Keratinocyte (primary cell): ENCODE results near the gene PKNOX2. TPM values are rescaled to one million over a fixed set of nuclear protein-coding genes. Genes with fewer than 3 reads are reported as not detected.

Experiments
- DNase-seq: peaks from one replicate; pipeline ENCODE4 v3.0.0-alpha.2; 2011; ENCODE audit warnings: low read depth, missing footprints, low spot score
- FAIRE-seq: peaks from 2 replicates; lab custom pipeline; 2011; peaks lifted over from hg19 to GRCh38; lab: Jason Lieb, UNC
- H2AFZ ChIP-seq: 2 replicates; pipeline ENCODE4 v1.6.0; 2012; ENCODE audit warnings: low read length, control low read depth, inconsistent platforms; ENCODE audit not compliant: control insufficient read depth
- H3K27ac ChIP-seq: 2 replicates; pipeline ENCODE4 v1.5.1; 2011; ENCODE audit warnings: low read length; ENCODE audit not compliant: control insufficient read depth, insufficient read depth
- H3K27me3 ChIP-seq: 3 replicates; pipeline ENCODE4 v1.6.0; 2011; ENCODE audit warnings: low read length; ENCODE audit not compliant: control insufficient read depth, insufficient read depth; ENCODE audit errors: extremely low read depth
- H3K36me3 ChIP-seq, 2 experiments: 2 replicates in 1 of 2; 3 replicates in 1 of 2; pipeline ENCODE4 v1.5.1; 2011; ENCODE audit warnings: low read length in 2 of 2, mild to moderate bottlenecking in 1 of 2; ENCODE audit not compliant: control insufficient read depth in 2 of 2, insufficient read depth in 2 of 2; ENCODE audit errors: extremely low read depth in 1 of 2
- H3K4me1 ChIP-seq: 3 replicates; pipeline ENCODE4 v1.5.1; 2011; ENCODE audit warnings: low read length; ENCODE audit not compliant: control insufficient read depth, insufficient read depth; ENCODE audit errors: extremely low read depth
- H3K4me2 ChIP-seq: 3 replicates; pipeline ENCODE4 v1.6.0; 2011; ENCODE audit warnings: low read depth, low read length; ENCODE audit not compliant: control insufficient read depth, insufficient read depth; ENCODE audit errors: extremely low read depth
- H3K4me3 ChIP-seq, 3 experiments: fragments of 200-600 bp in 1 of 3; sonication (generic) in 1 of 3; 2 replicates in 2 of 3; 3 replicates in 1 of 3; pipeline ENCODE4 v1.5.1; 2011 to 2016; ENCODE audit warnings: low read length in 3 of 3, mild to moderate bottlenecking in 3 of 3, control low read depth in 2 of 3, inconsistent platforms in 1 of 3, low read depth in 1 of 3, mixed read lengths in 1 of 3, mixed run types in 1 of 3, moderate library complexity in 1 of 3; ENCODE audit not compliant: control insufficient read depth in 2 of 3, insufficient read depth in 2 of 3; ENCODE audit errors: extremely low read depth in 1 of 3
- H3K79me2 ChIP-seq: 2 replicates; pipeline ENCODE4 v1.6.0; 2012; ENCODE audit warnings: low read length; ENCODE audit not compliant: control insufficient read depth, insufficient read depth
- H3K9ac ChIP-seq: 3 replicates; pipeline ENCODE4 v1.6.0; 2011; ENCODE audit warnings: low read length; ENCODE audit not compliant: control insufficient read depth, insufficient read depth; ENCODE audit errors: extremely low read depth
- H3K9me1 ChIP-seq: 3 replicates; pipeline ENCODE4 v1.6.0; 2011; ENCODE audit warnings: low read length; ENCODE audit not compliant: control insufficient read depth, insufficient read depth; ENCODE audit errors: extremely low read depth
- H3K9me3 ChIP-seq: 2 replicates; pipeline ENCODE4 v1.5.1; 2012; ENCODE audit warnings: low read depth, low read length; ENCODE audit not compliant: control insufficient read depth
- H4K20me1 ChIP-seq: 3 replicates; pipeline ENCODE4 v1.6.0; 2011; ENCODE audit warnings: low read length; ENCODE audit not compliant: control insufficient read depth, insufficient read depth; ENCODE audit errors: extremely low read depth
- CTCF ChIP-seq, 3 experiments: IDR thresholded peaks in 1 of 3; conservative IDR thresholded peaks in 1 of 3; optimal IDR thresholded peaks in 1 of 3; 2 replicates in 2 of 3; 3 replicates in 1 of 3; pipeline versions ENCODE3 to v1.5.1; 2011; ENCODE audit warnings: low read length in 3 of 3, mild to moderate bottlenecking in 3 of 3, moderate library complexity in 2 of 3, control low read depth in 1 of 3, inconsistent platforms in 1 of 3; ENCODE audit not compliant: insufficient read depth in 2 of 3; ENCODE audit errors: extremely low read depth in 1 of 3
- EZH2 ChIP-seq: IDR thresholded peaks from one replicate; pipeline ENCODE4 v1.6.1; 2012; ENCODE audit warnings: inconsistent platforms, mild to moderate bottlenecking, low read length, moderate library complexity
- dilution Hi-C: fragments of 300-500 bp; cut with MboI; formaldehyde crosslinking; loops from one replicate; pipeline ENCODE4 v1.7.0; 2020; ENCODE audit warnings: low sequenced_read_pairs; ENCODE audit not compliant: extremely low pct_ligation_motif_present
- polyA plus RNA-seq, 5 experiments: library from polyadenylated mRNA; depleted of rRNA in 3 of 5; stranded (reverse) in 3 of 5; stranded (forward) in 1 of 5; unstranded in 1 of 5; fragments of >200 nt; gene quantifications; 1 replicate in 1 of 5; 2 replicates in 3 of 5; 3 replicates in 1 of 5; pipeline versions ENCODE4 v1.2.1 to v1.2.3, GENCODE V29; 2011 to 2012; ENCODE audit warnings: missing spikeins in 2 of 5, low read depth in 1 of 5, low replicate concordance in 1 of 5

PKNOX2 gene
- polyA plus RNA-seq, 1 donor (not counting 4 experiments of a cell fraction or from before 2014, with no cell fraction given), result 0.05 TPM

DNA sequence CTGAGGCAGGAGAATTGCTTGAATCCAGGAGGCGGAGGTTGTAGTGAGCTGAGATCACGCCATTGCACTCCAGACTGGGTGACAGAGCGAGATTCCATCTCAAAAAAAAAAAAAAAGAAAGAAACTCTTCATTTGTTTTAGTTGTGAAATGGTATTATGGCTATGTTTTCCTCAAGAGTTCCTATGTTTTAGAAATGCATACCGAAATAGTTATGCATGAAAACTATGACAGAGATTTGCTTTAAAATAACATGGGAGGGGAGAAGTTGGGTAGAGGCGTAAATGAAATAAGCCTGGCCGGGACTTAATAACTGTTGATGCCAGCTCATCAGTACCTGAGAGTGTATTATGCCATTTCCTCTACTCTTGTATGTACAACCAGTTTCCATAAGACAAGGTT, 283.2 kb downstream of the PKNOX2 start:
- H3K4me2 ChIP-seq, result peak overlapping the region; percentile 51

GRCh38 chr11:125448136-125448535, 283.6 kb downstream of the PKNOX2 start:
- H3K79me2 ChIP-seq, result no peaks in the 10 kb centered on the region
- peak overlapping the region; percentile 26 for H2AFZ ChIP-seq
- no peak for TF ChIP-seq CTCF (optimal IDR thresholded peaks at IDR 0.05 in 1 of 3, IDR thresholded peaks at IDR 0.05 in 1 of 3, conservative IDR thresholded peaks at IDR 0.05 in 1 of 3; ENCODE audit: extremely low read depth in 1 of 3, insufficient read depth in 2 of 3, low read length in 3 of 3)
- no peak for TF ChIP-seq EZH2
- peak overlapping the region; percentile 84 for H3K27ac ChIP-seq
- H3K9me1 ChIP-seq, result no peaks in the 10 kb centered on the region
- peaks cover 14% of the 10 kb centered on the region for H3K4me1 ChIP-seq
- H3K36me3 ChIP-seq, result peaks cover 16 to 37% of the 10 kb centered on the region in 2 experiments
- peak overlapping the region; percentile 51 for H3K4me2 ChIP-seq
- peak; percentile 39 for FAIRE-seq
- no peaks in the 10 kb centered on the region for H3K9me3 ChIP-seq
- DNase-seq, result no peak
- H4K20me1 ChIP-seq, result no peaks in the 10 kb centered on the region
- peak overlapping the region; percentile 56 for H3K9ac ChIP-seq
- H3K27me3 ChIP-seq, result no peaks in the 10 kb centered on the region
- H3K4me3 ChIP-seq, result peak overlapping the region in 1 of 3 experiments; percentile 18
- dilution Hi-C loops, result no loop called here

More for the DNA sequence above, 283.2 kb downstream of the PKNOX2 start:
- dilution Hi-C loops, result no loop called here
- peak overlapping the region; percentile 84 for H3K27ac ChIP-seq
- TF ChIP-seq EZH2, result no peak
- no peak for TF ChIP-seq CTCF (optimal IDR thresholded peaks at IDR 0.05 in 1 of 3, IDR thresholded peaks at IDR 0.05 in 1 of 3, conservative IDR thresholded peaks at IDR 0.05 in 1 of 3; ENCODE audit: extremely low read depth in 1 of 3, insufficient read depth in 2 of 3, low read length in 3 of 3)
- no peaks in the 10 kb centered on the region for H3K9me3 ChIP-seq
- FAIRE-seq, result peak; percentile 55
- H3K9ac ChIP-seq, result peak overlapping the region; percentile 56
- H3K9me1 ChIP-seq, result no peaks in the 10 kb centered on the region
- peaks cover 14% of the 10 kb centered on the region for H3K4me1 ChIP-seq
- H3K4me3 ChIP-seq, result peak overlapping the region in 1 of 3 experiments; percentile 18
- H4K20me1 ChIP-seq, result no peaks in the 10 kb centered on the region
- H3K36me3 ChIP-seq, result peaks cover 16 to 37% of the 10 kb centered on the region in 2 experiments
- H3K79me2 ChIP-seq, result no peaks in the 10 kb centered on the region
- DNase-seq, result no peak
- no peak overlapping the region for H2AFZ ChIP-seq
- no peaks in the 10 kb centered on the region for H3K27me3 ChIP-seq
